HAP-1 (cell line): ENCODE measurements around the gene DGKD.
"Not testable (repeated sequence)": the region's sequence is repeated elsewhere in the genome, so short reads cannot be mapped to it uniquely, and the experiment has no call there.

ENCODE experiments used
- DNase-seq, 2 experiments: peaks; one replicate each; pipeline ENCODE4 v3.0.0-alpha.2; 2016 to 2020; ENCODE audit warnings: low spot score in 2 of 2
- H3K27me3 ChIP-seq: fragments of 250-450 bp; sonication (Bioruptor Pico); 2 replicates; pipeline ENCODE4 v1.5.1; 2020; ENCODE audit warnings: low read depth, mild to moderate bottlenecking, moderate library complexity
- H3K36me3 ChIP-seq: fragments of 250-450 bp; sonication (Bioruptor Pico); replicated peaks from 2 replicates; pipeline ENCODE4 v1.5.1; 2020; ENCODE audit warnings: mild to moderate bottlenecking
- H3K4me1 ChIP-seq: fragments of 250-450 bp; sonication (Bioruptor Pico); 2 replicates; pipeline ENCODE4 v1.5.1; 2020; ENCODE audit warnings: mild to moderate bottlenecking
- H3K4me3 ChIP-seq: fragments of 250-450 bp; sonication (Bioruptor Pico); 2 replicates; pipeline ENCODE4 v1.5.1; 2020; ENCODE audit warnings: mild to moderate bottlenecking, moderate library complexity
- H3K9me3 ChIP-seq: fragments of 250-450 bp; sonication (Bioruptor Pico); 2 replicates; pipeline ENCODE4 v1.5.1; 2020; ENCODE audit warnings: mild to moderate bottlenecking, moderate library complexity
- in situ Hi-C: fragments of 300-500 bp; cut with MboI; formaldehyde crosslinking; loops from 3 replicates; pipeline ENCODE4 v1.14.3; 2020; ENCODE audit warnings: low sequenced_read_pairs, inconsistent platforms, mixed read lengths

The DGKD gene

GRCh38 chr2:233326500-233326899, 27.8 kb upstream of the DGKD start:
- Histone ChIP-seq H3K27me3 (no peaks in the 10 kb centered on the region), H3K4me3 (no peak overlapping the region), H3K4me1 (no peaks in the 10 kb centered on the region), H3K36me3 (no peaks in the 10 kb centered on the region), H3K9me3 (no peaks in the 10 kb centered on the region)
- DNase-seq = no peak
- in situ Hi-C loops = no loop called here

- no peak for DNase-seq
- no peak overlapping the region for H3K4me3 ChIP-seq
- no peaks in the 10 kb centered on the region for H3K4me1 ChIP-seq
- no peaks in the 10 kb centered on the region for H3K9me3 ChIP-seq
- in situ Hi-C loops = no loop called here
- H3K27me3 ChIP-seq = no peaks in the 10 kb centered on the region
- H3K36me3 ChIP-seq = no peaks in the 10 kb centered on the region
Observed at GRCh38 chr2:233328922-233329321, 25.4 kb upstream of the DGKD start.

GRCh38 chr2:233329489-233330135, 24.7 kb upstream of the DGKD start:
- DNase-seq = no peak
- in situ Hi-C loops = no loop called here
- Histone ChIP-seq H3K4me3 (no peak overlapping the region), H3K9me3 (no peaks in the 10 kb centered on the region), H3K27me3 (no peaks in the 10 kb centered on the region), H3K36me3 (no peaks in the 10 kb centered on the region), H3K4me1 (no peaks in the 10 kb centered on the region)

- no peaks in the 10 kb centered on the region for H3K9me3 ChIP-seq
- DNase-seq = no peak
- no peaks in the 10 kb centered on the region for H3K36me3 ChIP-seq
- in situ Hi-C loops = no loop called here
- H3K4me1 ChIP-seq = no peaks in the 10 kb centered on the region
- no peak overlapping the region for H3K4me3 ChIP-seq
- no peaks in the 10 kb centered on the region for H3K27me3 ChIP-seq
Observed at GRCh38 chr2:233331536-233331935, 22.8 kb upstream of the DGKD start.

GRCh38 chr2:233332125-233332524, 22.2 kb upstream of the DGKD start:
- Histone ChIP-seq H3K9me3 (no peaks in the 10 kb centered on the region), H3K4me1 (no peaks in the 10 kb centered on the region), H3K27me3 (no peaks in the 10 kb centered on the region), H3K4me3 (no peak overlapping the region), H3K36me3 (no peaks in the 10 kb centered on the region)
- DNase-seq = no peak
- in situ Hi-C loops = no loop called here

GRCh38 chr2:233334915-233335314, 19.4 kb upstream of the DGKD start:
- DNase-seq = no peak
- no peaks in the 10 kb centered on the region for H3K36me3 ChIP-seq
- no peaks in the 10 kb centered on the region for H3K27me3 ChIP-seq
- in situ Hi-C loops = no loop called here
- H3K9me3 ChIP-seq = no peaks in the 10 kb centered on the region
- no peak overlapping the region for H3K4me3 ChIP-seq
- H3K4me1 ChIP-seq = no peaks in the 10 kb centered on the region

GRCh38 chr2:233336091-233336490, 18.2 kb upstream of the DGKD start:
- H3K27me3 ChIP-seq, H3K4me3 ChIP-seq, H3K9me3 ChIP-seq, H3K36me3 ChIP-seq, H3K4me1 ChIP-seq, DNase-seq, in situ Hi-C loops: not testable (repeated sequence)

GRCh38 chr2:233336541-233336940, 17.8 kb upstream of the DGKD start:
- in situ Hi-C loops = no loop called here
- H3K4me3 ChIP-seq = no peak overlapping the region
- H3K4me1 ChIP-seq = no peaks in the 10 kb centered on the region
- H3K36me3 ChIP-seq = no peaks in the 10 kb centered on the region
- H3K9me3 ChIP-seq = no peaks in the 10 kb centered on the region
- no peak for DNase-seq
- H3K27me3 ChIP-seq = no peaks in the 10 kb centered on the region

- H3K27me3 ChIP-seq = no peaks in the 10 kb centered on the region
- H3K9me3 ChIP-seq = no peaks in the 10 kb centered on the region
- H3K4me3 ChIP-seq = no peak overlapping the region
- no peak for DNase-seq
- in situ Hi-C loops = no loop called here
- H3K36me3 ChIP-seq = no peaks in the 10 kb centered on the region
- no peaks in the 10 kb centered on the region for H3K4me1 ChIP-seq
Observed at GRCh38 chr2:233338046-233338445, 16.2 kb upstream of the DGKD start.

- DNase-seq = no peak
- Histone ChIP-seq H3K4me1 (no peaks in the 10 kb centered on the region), H3K27me3 (no peaks in the 10 kb centered on the region), H3K4me3 (no peak overlapping the region), H3K36me3 (no peaks in the 10 kb centered on the region), H3K9me3 (no peaks in the 10 kb centered on the region)
- in situ Hi-C loops = no loop called here
Observed at GRCh38 chr2:233338812-233339368, 15.4 kb upstream of the DGKD start.

GRCh38 chr2:233339427-233339826, 14.9 kb upstream of the DGKD start:
- no peaks in the 10 kb centered on the region for H3K36me3 ChIP-seq
- DNase-seq = no peak
- H3K27me3 ChIP-seq = no peaks in the 10 kb centered on the region
- H3K4me1 ChIP-seq = no peaks in the 10 kb centered on the region
- in situ Hi-C loops = no loop called here
- H3K9me3 ChIP-seq = no peaks in the 10 kb centered on the region
- H3K4me3 ChIP-seq = no peak overlapping the region

- no peaks in the 10 kb centered on the region for H3K4me1 ChIP-seq
Observed at GRCh38 chr2:233341296-233341695, 13.0 kb upstream of the DGKD start.

GRCh38 chr2:233342301-233342700, 12.0 kb upstream of the DGKD start:
- Histone ChIP-seq H3K36me3 (no peaks in the 10 kb centered on the region), H3K4me1 (no peaks in the 10 kb centered on the region)
- in situ Hi-C loops = no loop called here

More at GRCh38 chr2:233341296-233341695, 13.0 kb upstream of the DGKD start:
- Histone ChIP-seq H3K27me3 (no peaks in the 10 kb centered on the region), H3K9me3 (no peaks in the 10 kb centered on the region), H3K4me3 (no peak overlapping the region), H3K36me3 (no peaks in the 10 kb centered on the region)
- DNase-seq = no peak
- in situ Hi-C loops = no loop called here

GRCh38 chr2:233343171-233343705, 11.1 kb upstream of the DGKD start:
- Histone ChIP-seq H3K4me3 (no peak overlapping the region), H3K27me3 (no peaks in the 10 kb centered on the region), H3K9me3 (no peaks in the 10 kb centered on the region), H3K36me3 (no peaks in the 10 kb centered on the region), H3K4me1 (no peaks in the 10 kb centered on the region)
- DNase-seq = no peak
- in situ Hi-C loops = no loop called here

More at GRCh38 chr2:233342301-233342700, 12.0 kb upstream of the DGKD start:
- DNase-seq = no peak
- Histone ChIP-seq H3K4me3 (no peak overlapping the region), H3K9me3 (no peaks in the 10 kb centered on the region), H3K27me3 (no peaks in the 10 kb centered on the region)
